ENCODE measurements around the gene ALX4.

DNA sequence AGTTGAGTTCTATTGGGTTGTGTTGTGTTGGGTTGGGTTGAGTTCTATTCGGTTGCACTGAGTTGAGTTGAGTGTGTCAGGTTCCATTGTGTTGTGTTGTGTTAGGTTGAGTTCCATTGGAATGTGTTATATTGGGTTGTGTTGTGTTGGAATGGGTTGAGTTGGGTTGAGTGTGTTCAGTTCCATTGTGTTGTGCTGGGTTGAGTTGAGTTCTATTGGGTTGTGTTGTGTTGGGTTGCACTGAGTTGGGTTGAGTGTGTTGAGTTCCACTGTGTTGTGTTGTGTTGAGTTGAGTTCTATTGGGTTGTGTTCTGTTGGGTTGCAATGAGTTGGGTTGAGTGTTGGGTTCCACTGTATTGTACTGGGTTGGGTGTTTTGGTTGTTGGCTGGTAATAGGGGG is 35.5 kb downstream of the ALX4 start:
- TF ChIP-seq, protein P1, sequence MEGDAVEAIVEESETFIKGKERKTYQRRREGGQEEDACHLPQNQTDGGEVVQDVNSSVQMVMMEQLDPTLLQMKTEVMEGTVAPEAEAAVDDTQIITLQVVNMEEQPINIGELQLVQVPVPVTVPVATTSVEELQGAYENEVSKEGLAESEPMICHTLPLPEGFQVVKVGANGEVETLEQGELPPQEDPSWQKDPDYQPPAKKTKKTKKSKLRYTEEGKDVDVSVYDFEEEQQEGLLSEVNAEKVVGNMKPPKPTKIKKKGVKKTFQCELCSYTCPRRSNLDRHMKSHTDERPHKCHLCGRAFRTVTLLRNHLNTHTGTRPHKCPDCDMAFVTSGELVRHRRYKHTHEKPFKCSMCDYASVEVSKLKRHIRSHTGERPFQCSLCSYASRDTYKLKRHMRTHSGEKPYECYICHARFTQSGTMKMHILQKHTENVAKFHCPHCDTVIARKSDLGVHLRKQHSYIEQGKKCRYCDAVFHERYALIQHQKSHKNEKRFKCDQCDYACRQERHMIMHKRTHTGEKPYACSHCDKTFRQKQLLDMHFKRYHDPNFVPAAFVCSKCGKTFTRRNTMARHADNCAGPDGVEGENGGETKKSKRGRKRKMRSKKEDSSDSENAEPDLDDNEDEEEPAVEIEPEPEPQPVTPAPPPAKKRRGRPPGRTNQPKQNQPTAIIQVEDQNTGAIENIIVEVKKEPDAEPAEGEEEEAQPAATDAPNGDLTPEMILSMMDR (IDR thresholded peaks at IDR 0.05), result no peak
- TF ChIP-seq POLR2A (IDR thresholded peaks at IDR 0.05), result no peak

Measured in gastroesophageal sphincter (tissue), 3 donors.